Neural cell (in vitro differentiated cells): Measurements from ENCODE around the gene MYO3B.

Experiments used
- CTCF ChIP-seq: fragments of 450-650 bp; IDR thresholded peaks from 2 replicates; pipeline ENCODE4 v1.5.1; 2014; ENCODE audit warnings: antibody characterized with exemption, mild to moderate bottlenecking, moderate library complexity; ENCODE audit not compliant: poor library complexity, severe bottlenecking
- EZH2 ChIP-seq: fragments of 200-600, 300-800 bp; shearing (Covaris generic), sonication (generic); IDR thresholded peaks from 2 replicates; pipeline ENCODE4 v1.6.1; 2014; ENCODE audit warnings: antibody characterized with exemption, low read length, borderline replicate concordance, mild to moderate bottlenecking; ENCODE audit not compliant: insufficient read depth, poor library complexity, severe bottlenecking
- MXI1 ChIP-seq: fragments of 450-650 bp; conservative IDR thresholded peaks from 2 replicates; pipeline ENCODE4 v1.6.1; 2014; ENCODE audit warnings: antibody characterized with exemption, mild to moderate bottlenecking; ENCODE audit not compliant: poor library complexity, severe bottlenecking
- RAD21 ChIP-seq: fragments of 450-650 bp; conservative IDR thresholded peaks from 2 replicates; pipeline ENCODE4 v1.6.1; 2014; ENCODE audit warnings: antibody characterized with exemption, mild to moderate bottlenecking, moderate library complexity
- SMC3 ChIP-seq: fragments of 450-650 bp; conservative IDR thresholded peaks from 2 replicates; pipeline ENCODE4 v1.6.1; 2014; ENCODE audit warnings: antibody characterized with exemption, mild to moderate bottlenecking, moderate library complexity; ENCODE audit not compliant: poor library complexity
- TAF1 ChIP-seq: IDR thresholded peaks from 2 replicates; pipeline ENCODE4 v1.6.1; 2012; ENCODE audit warnings: low read depth

- no peak for TF ChIP-seq CTCF
- no peak for TF ChIP-seq EZH2
- no peak for TF ChIP-seq SMC3
- no peak for TF ChIP-seq MXI1
- TF ChIP-seq TAF1: no peak
- no peak for TF ChIP-seq RAD21
Measured at GRCh38 chr2:170368370-170368769, 190.4 kb downstream of the MYO3B start.
